GM23338 (cell line): ENCODE data around the gene TRDMT1. TPM values are rescaled to one million over a fixed set of nuclear protein-coding genes. Genes with fewer than 3 reads are reported as not detected.

Source experiments
- ATAC-seq: fragments of 200-7000 bp; cut with Tn5 transposase; 3 replicates; pipeline ENCODE4 v1.9.1; 2020
- DNase-seq: peaks from one replicate; pipeline ENCODE4 v3.0.0-alpha.2; 2015; ENCODE audit warnings: low spot score
- H2AFZ ChIP-seq: fragments of 200-600 bp; sonication (generic); 2 replicates; pipeline ENCODE4 v1.8.0; 2016; ENCODE audit warnings: antibody characterized with exemption, mild to moderate bottlenecking, moderate library complexity
- H3F3A ChIP-seq: fragments of 200-600 bp; sonication (generic); replicated peaks from 2 replicates; pipeline ENCODE4 v1.8.0; 2017; ENCODE audit warnings: antibody characterized with exemption, mixed run types, low read depth
- H3K27ac ChIP-seq: fragments of 200-600 bp; sonication (generic); 2 replicates; pipeline ENCODE4 v1.6.1; 2016; ENCODE audit warnings: low read depth
- H3K27me3 ChIP-seq: fragments of 200-600 bp; sonication (generic); 2 replicates; pipeline ENCODE4 v1.8.0; 2016; ENCODE audit warnings: mild to moderate bottlenecking, mixed run types, moderate library complexity; ENCODE audit not compliant: insufficient read depth
- H3K36me3 ChIP-seq: fragments of 200-600 bp; sonication (generic); 2 replicates; pipeline ENCODE4 v1.8.0; 2016; ENCODE audit warnings: mild to moderate bottlenecking; ENCODE audit not compliant: insufficient read depth
- H3K4me1 ChIP-seq: fragments of 200-600 bp; sonication (generic); 2 replicates; pipeline ENCODE4 v1.8.0; 2016; ENCODE audit warnings: mild to moderate bottlenecking, moderate library complexity; ENCODE audit not compliant: insufficient read depth
- H3K4me2 ChIP-seq: fragments of 200-600 bp; sonication (generic); 2 replicates; pipeline ENCODE4 v1.7.1; 2017; ENCODE audit warnings: mixed run types
- H3K4me3 ChIP-seq: fragments of 200-600 bp; sonication (generic); 2 replicates; pipeline ENCODE4 v1.6.1; 2016; ENCODE audit warnings: mixed run types
- H3K79me2 ChIP-seq: fragments of 200-600 bp; sonication (generic); replicated peaks from 2 replicates; pipeline ENCODE4 v1.8.0; 2017; ENCODE audit warnings: mild to moderate bottlenecking; ENCODE audit not compliant: insufficient read depth
- H3K9me2 ChIP-seq: fragments of 200-600 bp; sonication (generic); 2 replicates; pipeline ENCODE4 v1.8.0; 2017; ENCODE audit not compliant: insufficient read depth
- H4K20me1 ChIP-seq: fragments of 200-600 bp; sonication (generic); replicated peaks from 2 replicates; pipeline ENCODE4 v1.8.0; 2017; ENCODE audit warnings: mild to moderate bottlenecking; ENCODE audit not compliant: insufficient read depth
- H3K27ac Mint-ChIP-seq: 2 replicates; pipeline ENCODE4 v1.8.0; 2020; ENCODE audit warnings: inconsistent platforms, mild to moderate bottlenecking, moderate library complexity, mixed read lengths
- H3K27me3 Mint-ChIP-seq: 3 replicates; pipeline ENCODE4 v1.8.0; 2022; ENCODE audit warnings: low read depth, mild to moderate bottlenecking, moderate library complexity, mixed read lengths, inconsistent platforms; ENCODE audit not compliant: insufficient read depth, poor library complexity
- H3K36me3 Mint-ChIP-seq: 3 replicates; pipeline ENCODE4 v1.8.0; 2021; ENCODE audit warnings: low read depth, mild to moderate bottlenecking, inconsistent platforms, moderate library complexity, mixed read lengths
- H3K4me1 Mint-ChIP-seq: 3 replicates; pipeline ENCODE4 v1.8.0; 2020; ENCODE audit warnings: mild to moderate bottlenecking, inconsistent platforms, mixed read lengths
- H3K4me3 Mint-ChIP-seq: 3 replicates; pipeline ENCODE4 v1.8.0; 2021; ENCODE audit warnings: moderate library complexity, mild to moderate bottlenecking, inconsistent platforms, mixed read lengths
- H3K9me3 Mint-ChIP-seq: 3 replicates; pipeline ENCODE4 v1.8.0; 2020; ENCODE audit warnings: moderate library complexity, mild to moderate bottlenecking, inconsistent platforms, mixed read lengths
- CTCF ChIP-seq, 2 experiments: fragments of 200-600 bp in 1 of 2; sonication (generic) in 1 of 2; conservative IDR thresholded peaks; 2 replicates each; pipeline versions ENCODE4 v1.5.1 to v1.6.1; 2016 to 2017; ENCODE audit warnings: antibody characterized with exemption in 2 of 2, low read depth in 2 of 2, mild to moderate bottlenecking in 2 of 2, moderate library complexity in 1 of 2
- EZH2 ChIP-seq: fragments of 200-600 bp; sonication (generic); IDR thresholded peaks from one replicate; pipeline ENCODE4 v1.8.0; 2017; ENCODE audit warnings: antibody characterized with exemption, mild to moderate bottlenecking, low read depth; ENCODE audit not compliant: unreplicated experiment
- EZH2phosphoT487 ChIP-seq: fragments of 200-600 bp; sonication (generic); IDR thresholded peaks from one replicate; pipeline ENCODE4 v1.8.1; 2018; ENCODE audit warnings: antibody characterized with exemption; ENCODE audit not compliant: unreplicated experiment
- JUNB ChIP-seq: IDR thresholded peaks from one replicate; pipeline ENCODE4 v1.6.1; 2016; ENCODE audit warnings: antibody characterized with exemption; ENCODE audit not compliant: unreplicated experiment
- NANOG ChIP-seq: IDR thresholded peaks from 2 replicates; pipeline ENCODE4 v1.6.1; 2016; ENCODE audit warnings: antibody characterized with exemption, borderline replicate concordance
- STAT1 ChIP-seq: IDR thresholded peaks from one replicate; pipeline ENCODE4 v1.6.1; 2016; ENCODE audit warnings: antibody characterized with exemption; ENCODE audit not compliant: unreplicated experiment
- polyA plus RNA-seq: library from polyadenylated mRNA; unstranded; fragments of >200 nt; fragmentation: Nextera tagmentation; extraction: Ambion mirVana; gene quantifications from 2 replicates; pipeline ENCODE4 v1.2.1, GENCODE V29; 2016
- total RNA-seq: library from RNA; depleted of rRNA; stranded (reverse); fragments of >200 nt; shearing (Covaris generic); gene quantifications from 2 replicates; pipeline ENCODE4 v1.2.3, GENCODE V29; 2014
- TF ChIP-seq, protein P1 (sequence below): fragments of 250-450 bp; sonication (Bioruptor Pico); IDR thresholded peaks from 2 replicates; pipeline ENCODE4 v1.5.0; 2020; ENCODE audit warnings: mild to moderate bottlenecking, moderate library complexity

Gene TRDMT1
- total and polyA plus RNA-seq, 2 experiments from 2014 or later, result 16.0 to 37.7 TPM

GRCh38 chr10:17206210-17206709, 4.8 kb upstream of the TRDMT1 start:
- H3K27ac Mint-ChIP-seq, result no peak overlapping the region
- H3K4me1 Mint-ChIP-seq, result peaks cover 38% of the 10 kb centered on the region
- Histone ChIP-seq H4K20me1 (no peaks in the 10 kb centered on the region), H2AFZ (no peak overlapping the region), H3K79me2 (no peaks in the 10 kb centered on the region), H3K9me2 (no peaks in the 10 kb centered on the region), H3K27ac (no peak overlapping the region), H3K4me2 (no peak overlapping the region), H3K36me3 (no peaks in the 10 kb centered on the region), H3F3A (no peaks in the 10 kb centered on the region), H3K4me3 (no peak overlapping the region), H3K27me3 (no peaks in the 10 kb centered on the region), H3K4me1 (peaks cover 14% of the 10 kb centered on the region)
- H3K27me3 Mint-ChIP-seq, result no peaks in the 10 kb centered on the region
- H3K9me3 Mint-ChIP-seq, result no peaks in the 10 kb centered on the region
- no peak for ATAC-seq
- DNase-seq, result no peak
- H3K36me3 Mint-ChIP-seq, result no peaks in the 10 kb centered on the region
- TF ChIP-seq JUNB (no peak), NANOG (no peak), CTCF (conservative IDR thresholded peaks at IDR 0.05; ENCODE audit: low read depth in 2 of 2) (no peak), EZH2 (no peak), EZH2phosphoT487 (no peak), STAT1 (no peak)
- TF ChIP-seq, protein P1, sequence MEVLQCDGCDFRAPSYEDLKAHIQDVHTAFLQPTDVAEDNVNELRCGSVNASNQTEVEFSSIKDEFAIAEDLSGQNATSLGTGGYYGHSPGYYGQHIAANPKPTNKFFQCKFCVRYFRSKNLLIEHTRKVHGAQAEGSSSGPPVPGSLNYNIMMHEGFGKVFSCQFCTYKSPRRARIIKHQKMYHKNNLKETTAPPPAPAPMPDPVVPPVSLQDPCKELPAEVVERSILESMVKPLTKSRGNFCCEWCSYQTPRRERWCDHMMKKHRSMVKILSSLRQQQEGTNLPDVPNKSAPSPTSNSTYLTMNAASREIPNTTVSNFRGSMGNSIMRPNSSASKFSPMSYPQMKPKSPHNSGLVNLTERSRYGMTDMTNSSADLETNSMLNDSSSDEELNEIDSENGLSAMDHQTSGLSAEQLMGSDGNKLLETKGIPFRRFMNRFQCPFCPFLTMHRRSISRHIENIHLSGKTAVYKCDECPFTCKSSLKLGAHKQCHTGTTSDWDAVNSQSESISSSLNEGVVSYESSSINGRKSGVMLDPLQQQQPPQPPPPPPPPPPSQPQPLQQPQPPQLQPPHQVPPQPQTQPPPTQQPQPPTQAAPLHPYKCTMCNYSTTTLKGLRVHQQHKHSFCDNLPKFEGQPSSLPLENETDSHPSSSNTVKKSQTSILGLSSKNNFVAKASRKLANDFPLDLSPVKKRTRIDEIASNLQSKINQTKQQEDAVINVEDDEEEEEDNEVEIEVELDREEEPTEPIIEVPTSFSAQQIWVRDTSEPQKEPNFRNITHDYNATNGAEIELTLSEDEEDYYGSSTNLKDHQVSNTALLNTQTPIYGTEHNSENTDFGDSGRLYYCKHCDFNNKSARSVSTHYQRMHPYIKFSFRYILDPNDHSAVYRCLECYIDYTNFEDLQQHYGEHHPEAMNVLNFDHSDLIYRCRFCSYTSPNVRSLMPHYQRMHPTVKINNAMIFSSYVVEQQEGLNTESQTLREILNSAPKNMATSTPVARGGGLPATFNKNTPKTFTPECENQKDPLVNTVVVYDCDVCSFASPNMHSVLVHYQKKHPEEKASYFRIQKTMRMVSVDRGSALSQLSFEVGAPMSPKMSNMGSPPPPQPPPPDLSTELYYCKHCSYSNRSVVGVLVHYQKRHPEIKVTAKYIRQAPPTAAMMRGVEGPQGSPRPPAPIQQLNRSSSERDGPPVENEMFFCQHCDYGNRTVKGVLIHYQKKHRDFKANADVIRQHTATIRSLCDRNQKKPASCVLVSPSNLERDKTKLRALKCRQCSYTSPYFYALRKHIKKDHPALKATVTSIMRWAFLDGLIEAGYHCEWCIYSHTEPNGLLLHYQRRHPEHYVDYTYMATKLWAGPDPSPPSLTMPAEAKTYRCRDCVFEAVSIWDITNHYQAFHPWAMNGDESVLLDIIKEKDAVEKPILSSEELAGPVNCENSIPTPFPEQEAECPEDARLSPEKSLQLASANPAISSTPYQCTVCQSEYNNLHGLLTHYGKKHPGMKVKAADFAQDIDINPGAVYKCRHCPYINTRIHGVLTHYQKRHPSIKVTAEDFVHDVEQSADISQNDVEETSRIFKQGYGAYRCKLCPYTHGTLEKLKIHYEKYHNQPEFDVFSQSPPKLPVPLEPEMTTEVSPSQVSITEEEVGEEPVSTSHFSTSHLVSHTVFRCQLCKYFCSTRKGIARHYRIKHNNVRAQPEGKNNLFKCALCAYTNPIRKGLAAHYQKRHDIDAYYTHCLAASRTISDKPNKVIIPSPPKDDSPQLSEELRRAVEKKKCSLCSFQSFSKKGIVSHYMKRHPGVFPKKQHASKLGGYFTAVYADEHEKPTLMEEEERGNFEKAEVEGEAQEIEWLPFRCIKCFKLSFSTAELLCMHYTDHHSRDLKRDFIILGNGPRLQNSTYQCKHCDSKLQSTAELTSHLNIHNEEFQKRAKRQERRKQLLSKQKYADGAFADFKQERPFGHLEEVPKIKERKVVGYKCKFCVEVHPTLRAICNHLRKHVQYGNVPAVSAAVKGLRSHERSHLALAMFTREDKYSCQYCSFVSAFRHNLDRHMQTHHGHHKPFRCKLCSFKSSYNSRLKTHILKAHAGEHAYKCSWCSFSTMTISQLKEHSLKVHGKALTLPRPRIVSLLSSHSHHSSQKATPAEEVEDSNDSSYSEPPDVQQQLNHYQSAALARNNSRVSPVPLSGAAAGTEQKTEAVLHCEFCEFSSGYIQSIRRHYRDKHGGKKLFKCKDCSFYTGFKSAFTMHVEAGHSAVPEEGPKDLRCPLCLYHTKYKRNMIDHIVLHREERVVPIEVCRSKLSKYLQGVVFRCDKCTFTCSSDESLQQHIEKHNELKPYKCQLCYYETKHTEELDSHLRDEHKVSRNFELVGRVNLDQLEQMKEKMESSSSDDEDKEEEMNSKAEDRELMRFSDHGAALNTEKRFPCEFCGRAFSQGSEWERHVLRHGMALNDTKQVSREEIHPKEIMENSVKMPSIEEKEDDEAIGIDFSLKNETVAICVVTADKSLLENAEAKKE, result no peak
- H3K4me3 Mint-ChIP-seq, result no peak overlapping the region
